Esophagus muscularis mucosa (tissue), 4 donors: ENCODE results near the gene PTPRN2.

Experiments used
- CTCF ChIP-seq, 3 experiments: fragments of 200-600 bp in 2 of 3; fragments of 450-650 bp in 1 of 3; sonication (generic) in 2 of 3; IDR thresholded peaks; one replicate each; pipeline ENCODE4 v1.5.1; 2017 to 2019; ENCODE audit warnings: antibody characterized with exemption in 3 of 3, mild to moderate bottlenecking in 2 of 3, moderate library complexity in 1 of 3
- EP300 ChIP-seq: sonication (generic); formaldehyde crosslinking; IDR thresholded peaks from one replicate; pipeline ENCODE4 v1.6.1; 2017; ENCODE audit warnings: antibody characterized with exemption
- POLR2A ChIP-seq: fragments of 450-650 bp; IDR thresholded peaks from one replicate; pipeline ENCODE4 v1.6.1; 2017; ENCODE audit warnings: antibody characterized with exemption, moderate library complexity, mild to moderate bottlenecking, low read depth
- POLR2AphosphoS5 ChIP-seq, 2 donors: sonication (generic); formaldehyde crosslinking; IDR thresholded peaks; one replicate each; pipeline ENCODE4 v1.6.1; 2017; ENCODE audit warnings: antibody characterized with exemption in 2 of 2

- no peak for TF ChIP-seq POLR2A
- TF ChIP-seq CTCF (IDR thresholded peaks at IDR 0.05) = no peak
- no peak for TF ChIP-seq EP300
- no peak for TF ChIP-seq POLR2AphosphoS5 (IDR thresholded peaks at IDR 0.05)
Observed at GRCh38 chr7:157970744-157971143, 616.9 kb downstream of the PTPRN2 start.
